Measurements from ENCODE around the gene CABP4. TPM values are rescaled to one million over a fixed set of nuclear protein-coding genes. Genes with fewer than 3 reads are reported as not detected.

Gene CABP4
- total RNA-seq, 1 experiment from 2014 or later, result not detected

GRCh38 chr11:67433536-67434394 lies 21.4 kb upstream of the CABP4 start:
- Histone ChIP-seq H3K9me2 (ENCODE audit: insufficient read depth) (no peaks in the 10 kb centered on the region), H3K36me3 (ENCODE audit: control insufficient read depth in 1 of 2, insufficient read depth in 2 of 2, low read length in 2 of 2) (peaks cover 10 to 17% of the 10 kb centered on the region in 2 experiments; a peak in 3 of 4 replicates), H3K79me2 (ENCODE audit: insufficient read depth, low read length) (peaks cover 21% of the 10 kb centered on the region), H2AFZ (ENCODE audit: low read depth, low read length, poor library complexity, severe bottlenecking) (no peak overlapping the region), H3K4me2 (ENCODE audit: low read length) (no peak overlapping the region), H3K9me3 (ENCODE audit: control insufficient read depth in 1 of 2, insufficient read depth in 1 of 2, low read depth in 1 of 2, low read length in 2 of 2) (no peaks in the 10 kb centered on the region), H3K27ac (ENCODE audit: low read depth, low read length) (no peak overlapping the region), H3K4me3 (replicated peaks in 1 of 2; ENCODE audit: low read depth in 1 of 2, low read length in 2 of 2) (no peak overlapping the region), H3K27me3 (ENCODE audit: insufficient read depth, low read length) (no peaks in the 10 kb centered on the region), H4K20me1 (ENCODE audit: insufficient read depth) (no peaks in the 10 kb centered on the region), H3K4me1 (ENCODE audit: control insufficient read depth in 1 of 2, insufficient read depth in 2 of 2, low read length in 2 of 2) (peaks cover 8 to 15% of the 10 kb centered on the region in 2 experiments), H3K9ac (ENCODE audit: low read length) (no peak overlapping the region)
- ATAC-seq (no peak), DNase-seq (ENCODE audit: low read depth, low spot score) (no peak)
- ChIA-PET POLR2A (no interaction called here), RAD21 (ENCODE audit: low non-redundant PET in 1 of 2, low total read pairs in 2 of 2, uncharacterized antibody in 2 of 2, unreplicated experiment in 2 of 2) (no interaction called here), CTCF (no interaction called here)
- TF ChIP-seq CEBPB (IDR thresholded peaks at IDR 0.05; ENCODE audit: low read depth), result no peak
- no peak for TF ChIP-seq YY1 (IDR thresholded peaks at IDR 0.05; ENCODE audit: extremely low read depth, insufficient replicate concordance, low read depth, low read length)
- TF ChIP-seq ZNF274 (IDR thresholded peaks at IDR 0.05; ENCODE audit: low read depth, low read length), result no peak
- no peak for TF ChIP-seq ELF1 (IDR thresholded peaks at IDR 0.05; ENCODE audit: borderline replicate concordance, low read depth)
- no peak for TF ChIP-seq SRF (IDR thresholded peaks at IDR 0.05; ENCODE audit: low read depth)
- no peak for TF ChIP-seq REST (IDR thresholded peaks at IDR 0.05; ENCODE audit: low read depth)
- TF ChIP-seq POLR2AphosphoS5 (IDR thresholded peaks at IDR 0.05; ENCODE audit: low read depth, low read length), result no peak
- TF ChIP-seq EGR1 (IDR thresholded peaks at IDR 0.05; ENCODE audit: low read depth), result no peak
- no peak for TF ChIP-seq SIN3A (IDR thresholded peaks at IDR 0.05; ENCODE audit: low read depth)
- no peak for TF ChIP-seq TCF7L2 (IDR thresholded peaks at IDR 0.05; ENCODE audit: borderline replicate concordance, extremely low read depth, insufficient read depth, insufficient read length)
- no peak for TF ChIP-seq SP1 (IDR thresholded peaks at IDR 0.05; ENCODE audit: low read depth)
- TF ChIP-seq EZH2phosphoT487 (IDR thresholded peaks at IDR 0.05; ENCODE audit: borderline replicate concordance), result no peak
- intact Hi-C loops (cut with micrococcal nuclease), result no loop called here
- BruUV-seq (replicated peaks), result no TSS peak

Measured in HCT116 (cell line).